Mucosa of rectum (tissue), 2 donors: ENCODE results near the gene DOCK1.
A peak's percentile ranks its signal among the peaks of the same experiment; 100 is the strongest.
"Not testable (repeated sequence)": the region's sequence is repeated elsewhere in the genome, so short reads cannot be mapped to it uniquely, and the experiment has no call there.

Experiments
- H3K27ac ChIP-seq, 2 donors: one replicate each; pipeline ENCODE4 v1.7.0; 2013; ENCODE audit warnings: inconsistent platforms in 2 of 2, low read depth in 2 of 2, low read length in 2 of 2
- H3K27me3 ChIP-seq, 2 donors: one replicate each; pipeline ENCODE4 v1.7.0; 2013; ENCODE audit warnings: low read length in 2 of 2; ENCODE audit not compliant: control insufficient read depth in 2 of 2, insufficient read depth in 2 of 2
- H3K36me3 ChIP-seq, 2 donors: one replicate each; pipeline ENCODE4 v1.7.0; 2013; ENCODE audit warnings: low read length in 2 of 2; ENCODE audit not compliant: control insufficient read depth in 2 of 2, insufficient read depth in 2 of 2
- H3K4me1 ChIP-seq, 2 donors: one replicate each; pipeline ENCODE4 v1.7.0; 2013; ENCODE audit warnings: low read length in 2 of 2, mild to moderate bottlenecking in 1 of 2; ENCODE audit not compliant: control insufficient read depth in 2 of 2, insufficient read depth in 2 of 2
- H3K4me3 ChIP-seq, 2 donors: one replicate each; pipeline ENCODE4 v1.7.0; 2013; ENCODE audit warnings: low read length in 2 of 2
- H3K9ac ChIP-seq, 2 donors: one replicate each; pipeline ENCODE4 v1.7.0; 2013; ENCODE audit warnings: low read length in 2 of 2, low read depth in 1 of 2, mild to moderate bottlenecking in 1 of 2
- H3K9me3 ChIP-seq, 2 donors: one replicate each; pipeline ENCODE4 v1.7.0; 2013; ENCODE audit warnings: low read length in 2 of 2; ENCODE audit not compliant: control insufficient read depth in 2 of 2
- donor health status: healthy.
- donor health status: Normal muscosa, but diverticular disease.

The DOCK1 gene

GRCh38 chr10:127296696-127297095, 391.5 kb downstream of the DOCK1 start:
- Histone ChIP-seq H3K27ac (no peak overlapping the region), H3K36me3 (no peaks in the 10 kb centered on the region), H3K27me3 (no peaks in the 10 kb centered on the region), H3K4me3 (no peak overlapping the region), H3K9ac (no peak overlapping the region), H3K9me3 (no peaks in the 10 kb centered on the region), H3K4me1 (peaks cover 8 to 17% of the 10 kb centered on the region in 2 donors)

- Histone ChIP-seq H3K27me3 (no peaks in the 10 kb centered on the region), H3K4me1 (peaks cover 16 to 20% of the 10 kb centered on the region in 2 donors), H3K9ac (no peak overlapping the region), H3K27ac (no peak overlapping the region), H3K9me3 (no peaks in the 10 kb centered on the region), H3K36me3 (no peaks in the 10 kb centered on the region), H3K4me3 (no peak overlapping the region)
Observed at GRCh38 chr10:127298381-127298780, 393.2 kb downstream of the DOCK1 start.

DNA sequence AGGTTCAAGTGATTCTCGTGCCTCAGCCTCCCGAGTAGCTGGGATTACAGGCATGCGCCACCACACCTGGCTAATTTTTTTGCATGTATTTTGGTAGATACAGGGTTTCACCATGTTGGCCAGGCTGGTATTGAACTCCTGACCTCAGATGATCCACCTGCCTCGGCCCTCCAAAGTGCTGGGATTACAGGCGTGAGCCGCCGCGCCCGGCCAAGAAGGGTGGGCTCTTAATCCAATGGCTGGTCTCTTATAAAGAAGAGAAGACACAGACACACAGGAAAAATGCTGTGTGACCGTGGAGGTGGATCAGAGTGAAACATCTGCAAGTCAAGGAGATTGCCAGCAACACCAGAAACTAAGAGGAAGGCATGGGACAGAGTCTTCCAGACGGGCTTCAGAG, 394.0 kb downstream of the DOCK1 start:
- not testable (repeated sequence) for H3K9ac ChIP-seq, H3K4me3 ChIP-seq, H3K9me3 ChIP-seq, H3K27me3 ChIP-seq, H3K36me3 ChIP-seq
- peaks cover 16 to 20% of the 10 kb centered on the region in 2 donors for H3K4me1 ChIP-seq
- peak overlapping the region in 1 of 2 donors; percentile 73 for H3K27ac ChIP-seq

- H3K9me3 ChIP-seq: no peaks in the 10 kb centered on the region
- H3K9ac ChIP-seq: no peak overlapping the region
- H3K27ac ChIP-seq: peak overlapping the region; percentile 61 to 73
- peaks cover 16 to 20% of the 10 kb centered on the region in 2 donors for H3K4me1 ChIP-seq
- no peaks in the 10 kb centered on the region for H3K27me3 ChIP-seq
- no peaks in the 10 kb centered on the region for H3K36me3 ChIP-seq
- peak overlapping the region in 1 of 2 donors; percentile 5 for H3K4me3 ChIP-seq
Observed at GRCh38 chr10:127299956-127300689, 394.9 kb downstream of the DOCK1 start.

DNA sequence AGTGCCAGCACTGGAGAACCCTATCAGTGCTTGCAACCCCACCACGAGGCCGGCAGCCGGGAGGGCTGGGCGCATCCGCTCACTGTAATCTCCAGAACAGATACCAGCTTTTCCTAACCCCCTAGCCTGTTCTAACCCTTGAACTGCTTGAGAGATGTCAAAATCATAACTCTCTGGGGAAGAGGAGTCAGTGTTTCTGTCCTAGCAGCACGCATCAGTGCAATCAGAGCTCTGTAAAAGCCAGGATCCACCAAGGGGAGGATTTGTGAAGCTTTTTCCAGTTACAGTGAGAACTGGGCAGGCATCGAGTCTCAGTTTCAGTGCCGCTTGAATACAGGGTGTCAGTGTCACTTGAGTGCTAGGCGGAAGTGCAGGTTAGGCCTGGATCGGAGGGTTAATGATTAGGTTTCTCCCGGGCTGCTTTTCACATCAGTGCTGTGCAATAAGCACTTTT, 395.7 kb downstream of the DOCK1 start:
- Histone ChIP-seq H3K27me3 (no peaks in the 10 kb centered on the region), H3K4me3 (no peak overlapping the region), H3K9me3 (no peaks in the 10 kb centered on the region), H3K27ac (peak overlapping the region; percentile 61 to 73), H3K9ac (peak overlapping the region; percentile 8 to 37), H3K4me1 (peaks cover 16 to 20% of the 10 kb centered on the region in 2 donors), H3K36me3 (no peaks in the 10 kb centered on the region)

DNA sequence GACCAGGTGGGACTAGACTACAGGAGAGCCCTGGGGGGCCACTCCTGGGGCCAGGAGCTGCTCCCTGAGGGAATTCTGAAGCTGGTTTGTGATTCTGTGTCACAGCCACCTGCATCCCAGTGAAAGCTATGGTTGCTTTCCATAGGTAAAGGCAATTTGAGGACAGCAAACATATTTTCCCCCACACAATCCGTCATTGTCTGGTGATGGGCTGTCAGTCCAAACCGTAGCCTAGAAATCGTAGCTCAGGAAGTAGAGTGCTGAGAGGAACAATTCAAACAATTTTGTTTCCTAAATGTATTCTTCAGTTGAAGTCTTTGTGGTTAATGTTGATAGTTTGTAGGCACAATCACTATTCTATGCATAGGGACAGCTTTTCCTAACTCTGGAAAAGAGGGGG, 397.1 kb downstream of the DOCK1 start:
- no peaks in the 10 kb centered on the region for H3K27me3 ChIP-seq
- peaks cover 16 to 20% of the 10 kb centered on the region in 2 donors for H3K4me1 ChIP-seq
- no peaks in the 10 kb centered on the region for H3K9me3 ChIP-seq
- no peak overlapping the region for H3K4me3 ChIP-seq
- no peak overlapping the region for H3K9ac ChIP-seq
- peak overlapping the region in 1 of 2 donors; percentile 16 for H3K27ac ChIP-seq
- no peaks in the 10 kb centered on the region for H3K36me3 ChIP-seq

DNA sequence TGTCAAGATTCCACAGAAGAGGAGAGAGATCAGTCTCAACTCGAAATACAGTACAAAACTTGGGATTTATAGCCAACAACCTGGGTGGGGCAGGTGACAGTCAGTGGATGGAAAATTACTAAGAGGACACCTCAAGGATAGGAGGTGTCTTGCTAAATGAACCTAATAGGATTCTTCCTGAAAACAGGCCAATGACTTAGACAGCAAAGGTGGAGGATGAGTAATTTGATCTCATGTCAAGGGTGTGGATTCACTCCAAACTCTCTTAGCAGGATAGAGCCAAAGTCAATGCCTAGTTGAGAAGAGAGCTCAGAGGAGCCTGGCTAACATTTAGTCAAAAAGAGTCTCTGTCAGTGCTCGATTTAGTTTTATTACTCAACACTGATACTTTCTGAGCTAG, 397.9 kb downstream of the DOCK1 start:
- no peaks in the 10 kb centered on the region for H3K27me3 ChIP-seq
- H3K9ac ChIP-seq: no peak overlapping the region
- no peak overlapping the region for H3K27ac ChIP-seq
- H3K9me3 ChIP-seq: no peaks in the 10 kb centered on the region
- no peak overlapping the region for H3K4me3 ChIP-seq
- H3K4me1 ChIP-seq: peaks cover 16 to 20% of the 10 kb centered on the region in 2 donors
- no peaks in the 10 kb centered on the region for H3K36me3 ChIP-seq

- H3K4me3 ChIP-seq: no peak overlapping the region
- peaks cover 16 to 20% of the 10 kb centered on the region in 2 donors for H3K4me1 ChIP-seq
- no peak overlapping the region for H3K9ac ChIP-seq
- no peaks in the 10 kb centered on the region for H3K36me3 ChIP-seq
- no peaks in the 10 kb centered on the region for H3K9me3 ChIP-seq
- H3K27me3 ChIP-seq: no peaks in the 10 kb centered on the region
- no peak overlapping the region for H3K27ac ChIP-seq
Observed at GRCh38 chr10:127303746-127304145, 398.5 kb downstream of the DOCK1 start.

GRCh38 chr10:127306479-127306878, 401.3 kb downstream of the DOCK1 start:
- H3K27me3 ChIP-seq: no peaks in the 10 kb centered on the region
- H3K4me3 ChIP-seq: no peak overlapping the region
- H3K27ac ChIP-seq: no peak overlapping the region
- no peaks in the 10 kb centered on the region for H3K9me3 ChIP-seq
- no peak overlapping the region for H3K9ac ChIP-seq
- H3K36me3 ChIP-seq: no peaks in the 10 kb centered on the region
- H3K4me1 ChIP-seq: peaks cover 4 to 10% of the 10 kb centered on the region in 2 donors

DNA sequence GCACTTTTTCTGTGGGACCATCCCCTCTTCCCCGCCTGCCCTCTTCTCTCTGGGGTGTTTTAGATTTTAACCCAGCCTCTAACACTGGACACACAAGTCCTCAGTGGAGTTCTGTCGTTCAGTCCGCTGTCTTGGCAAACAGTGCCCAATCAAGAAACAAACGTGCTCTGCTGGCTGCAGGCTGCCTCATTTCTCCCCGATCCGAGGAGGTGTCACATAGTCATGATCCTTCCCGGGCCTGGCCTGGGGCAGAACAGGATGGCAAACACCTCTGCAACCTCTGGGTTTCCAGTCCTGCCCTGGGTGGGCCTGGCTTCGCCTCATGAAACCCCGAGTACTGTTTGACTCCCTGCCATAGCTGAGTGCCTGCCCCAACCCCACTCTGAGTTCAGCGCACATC, 402.1 kb downstream of the DOCK1 start:
- H3K4me1 ChIP-seq: peaks cover 0 to 7% of the 10 kb centered on the region in 2 donors
- H3K36me3 ChIP-seq: no peaks in the 10 kb centered on the region
- H3K9ac ChIP-seq: no peak overlapping the region
- H3K27ac ChIP-seq: no peak overlapping the region
- H3K9me3 ChIP-seq: no peaks in the 10 kb centered on the region
- no peaks in the 10 kb centered on the region for H3K27me3 ChIP-seq
- no peak overlapping the region for H3K4me3 ChIP-seq
